WTC11 (cell line): ENCODE data around the gene TBC1D22A. TPM values are rescaled to one million over a fixed set of nuclear protein-coding genes. Genes with fewer than 3 reads are reported as not detected.

Experiments used
- ATAC-seq: fragments of 200-7000 bp; cut with Tn5 transposase; 2 replicates; pipeline ENCODE4 v1.10.0; 2021; ENCODE audit warnings: mild to moderate bottlenecking, moderate library complexity
- CTCF ChIA-PET: fragments of 300-600 bp; sonication (Branson Sonifier 250); formaldehyde crosslinking; loops from one replicate; lab custom pipeline; 2021; ENCODE audit warnings: antibody characterized with exemption; lab: Charles Lee
- POLR2A ChIA-PET: fragments of 350-600 bp; sonication (Branson Sonifier 250); formaldehyde crosslinking; loops from one replicate; lab custom pipeline; 2021; ENCODE audit warnings: antibody characterized with exemption; lab: Charles Lee
- DNase-seq: peaks from one replicate; pipeline ENCODE4 v3.0.0; 2021; ENCODE audit warnings: low spot score
- H3K27ac Mint-ChIP-seq: 2 replicates; pipeline ENCODE4 v1.8.0; 2021; ENCODE audit warnings: mixed read lengths
- H3K27me3 Mint-ChIP-seq: 2 replicates; pipeline ENCODE4 v1.8.0; 2021; ENCODE audit warnings: low read depth, mild to moderate bottlenecking, moderate library complexity, mixed read lengths
- H3K36me3 Mint-ChIP-seq: 2 replicates; pipeline ENCODE4 v1.8.0; 2021; ENCODE audit warnings: mixed read lengths
- H3K4me1 Mint-ChIP-seq: 2 replicates; pipeline ENCODE4 v1.8.0; 2022; ENCODE audit warnings: mixed read lengths
- H3K4me3 Mint-ChIP-seq: 2 replicates; pipeline ENCODE4 v1.8.0; 2021; ENCODE audit warnings: mild to moderate bottlenecking, moderate library complexity, mixed read lengths
- H3K9me3 Mint-ChIP-seq: 2 replicates; pipeline ENCODE4 v1.8.0; 2021; ENCODE audit warnings: mixed read lengths
- ESRRA ChIP-seq: sonication (generic); formaldehyde crosslinking; IDR thresholded peaks from 2 replicates; pipeline ENCODE4 v1.8.1; 2022; ENCODE audit warnings: mild to moderate bottlenecking, missing genetic modification reagents, borderline replicate concordance
- FOXP4 ChIP-seq: sonication (generic); formaldehyde crosslinking; IDR thresholded peaks from 2 replicates; pipeline ENCODE4 v1.8.0; 2022; ENCODE audit warnings: mild to moderate bottlenecking, missing genetic modification reagents
- GTF2I ChIP-seq: fragments of 250-450 bp; sonication (Bioruptor Pico); conservative IDR thresholded peaks from 2 replicates; pipeline ENCODE4 v1.4.0; 2021; ENCODE audit warnings: mild to moderate bottlenecking
- HMGA2 ChIP-seq: fragments of 250-450 bp; sonication (Bioruptor Pico); IDR thresholded peaks from 2 replicates; pipeline ENCODE4 v1.4.0; 2021; ENCODE audit warnings: mild to moderate bottlenecking, moderate library complexity
- HMGXB4 ChIP-seq: sonication (generic); formaldehyde crosslinking; IDR thresholded peaks from 2 replicates; pipeline ENCODE4 v1.8.1; 2023; ENCODE audit warnings: mild to moderate bottlenecking, moderate library complexity, missing genetic modification reagents
- MXD4 ChIP-seq: fragments of 250-450 bp; sonication (Bioruptor Pico); IDR thresholded peaks from 2 replicates; pipeline ENCODE4 v1.8.0; 2021; ENCODE audit warnings: mild to moderate bottlenecking, moderate library complexity, borderline replicate concordance
- NFYB ChIP-seq: sonication (generic); formaldehyde crosslinking; conservative IDR thresholded peaks from 2 replicates; pipeline ENCODE4 v1.8.0; 2022; ENCODE audit warnings: low read depth, missing genetic modification reagents
- PRDM15 ChIP-seq: sonication (generic); formaldehyde crosslinking; IDR thresholded peaks from 2 replicates; pipeline ENCODE4 v1.8.0; 2022; ENCODE audit warnings: missing genetic modification reagents
- TEAD1 ChIP-seq: sonication (generic); formaldehyde crosslinking; IDR thresholded peaks from 2 replicates; pipeline ENCODE4 v1.8.0; 2022; ENCODE audit warnings: mild to moderate bottlenecking, missing genetic modification reagents
- USF1 ChIP-seq: sonication (generic); formaldehyde crosslinking; IDR thresholded peaks from 2 replicates; pipeline ENCODE4 v1.8.0; 2022; ENCODE audit warnings: mild to moderate bottlenecking, missing genetic modification reagents
- ZBTB43 ChIP-seq: sonication (generic); formaldehyde crosslinking; IDR thresholded peaks from 2 replicates; pipeline ENCODE4 v1.8.1; 2023; ENCODE audit warnings: mild to moderate bottlenecking, missing genetic modification reagents
- ZNF219 ChIP-seq: sonication (generic); formaldehyde crosslinking; IDR thresholded peaks from 2 replicates; pipeline ENCODE4 v1.8.0; 2023; ENCODE audit warnings: missing genetic modification reagents, mild to moderate bottlenecking, borderline replicate concordance
- ZNF232 ChIP-seq: sonication (generic); formaldehyde crosslinking; IDR thresholded peaks from 2 replicates; pipeline ENCODE4 v1.8.0; 2022; ENCODE audit warnings: mild to moderate bottlenecking, missing genetic modification reagents
- total RNA-seq: library from RNA; stranded (reverse); gene quantifications from 3 replicates; pipeline ENCODE4 v1.2.3, GENCODE V29; 2021

Gene TBC1D22A
- total RNA-seq, 1 experiment from 2014 or later = 18.1 TPM

GRCh38 chr22:46723882-46724281, 38.6 kb upstream of the TBC1D22A start (continued):
- TF ChIP-seq PRDM15 (CRISPR knock-in tag) = no peak
- no peak for TF ChIP-seq ESRRA (CRISPR knock-in tag)
- no peak for TF ChIP-seq MXD4 (CRISPR knock-in tag)
- TF ChIP-seq NFYB (CRISPR knock-in tag) = no peak
- TF ChIP-seq ZNF232 (CRISPR knock-in tag) = no peak
- TF ChIP-seq GTF2I (CRISPR knock-in tag) = no peak

GRCh38 chr22:46725096-46725495, 37.4 kb upstream of the TBC1D22A start:
- H3K9me3 Mint-ChIP-seq = no peaks in the 10 kb centered on the region
- peaks cover 11% of the 10 kb centered on the region for H3K36me3 Mint-ChIP-seq
- POLR2A ChIA-PET = no interaction called here
- DNase-seq (no peak), ATAC-seq (no peak)
- CTCF ChIA-PET = no interaction called here
- TF ChIP-seq ZNF219 (CRISPR knock-in tag) (no peak), ESRRA (CRISPR knock-in tag) (no peak), ZBTB43 (CRISPR knock-in tag) (no peak), HMGA2 (CRISPR knock-in tag) (no peak), FOXP4 (CRISPR knock-in tag) (no peak), TEAD1 (CRISPR knock-in tag) (no peak), HMGXB4 (no peak), USF1 (CRISPR knock-in tag) (no peak)
- 0 out of 2 replicates have a peak, but pooled peaks cover 6% of the 10 kb centered on the region for H3K4me1 Mint-ChIP-seq
- H3K27ac Mint-ChIP-seq = no peak overlapping the region
- H3K27me3 Mint-ChIP-seq = no peaks in the 10 kb centered on the region
- no peak overlapping the region for H3K4me3 Mint-ChIP-seq
